Measurements from ENCODE around the gene JCAD. TPM values are rescaled to one million over a fixed set of nuclear protein-coding genes. Genes with fewer than 3 reads are reported as not detected.

Gene JCAD
- total and polyA plus RNA-seq, 2 of the 8 experiments (the other 6 are each of a cell fraction or from before 2014, with no cell fraction given) = 0.56 to 5.2 TPM

DNA sequence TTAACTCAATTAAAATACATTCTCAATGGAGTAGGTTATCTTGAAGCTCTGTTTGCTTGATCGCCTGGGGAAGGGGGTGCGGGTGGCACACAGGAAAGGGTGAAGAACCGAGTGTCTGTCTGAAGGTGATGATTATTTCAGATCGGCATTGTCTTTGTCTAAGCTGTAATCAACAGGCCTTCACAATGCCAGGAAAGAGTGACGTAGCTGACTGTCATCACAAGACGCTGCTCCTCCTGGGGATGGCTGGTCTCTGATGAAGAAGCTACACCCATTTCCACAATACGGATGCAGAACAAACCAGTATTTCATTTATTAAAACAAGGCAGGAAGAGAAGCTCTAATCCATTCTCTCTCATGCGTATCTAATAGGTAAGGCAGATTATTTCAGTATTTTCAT, 19.4 kb downstream of the JCAD start:
- H3K9me3 ChIP-seq (ENCODE audit: insufficient read depth in 2 of 2, low read depth in 1 of 2, low read length in 1 of 2) = no peaks in the 10 kb centered on the region
- no peaks in the 10 kb centered on the region for H4K20me1 ChIP-seq (replicated peaks in 1 of 2; ENCODE audit: control insufficient read depth in 1 of 2, insufficient read depth in 2 of 2, low read length in 2 of 2)
- no peak for TF ChIP-seq NRF1 (IDR thresholded peaks at IDR 0.05; ENCODE audit: low read depth, low read length)
- TF ChIP-seq, protein P1, sequence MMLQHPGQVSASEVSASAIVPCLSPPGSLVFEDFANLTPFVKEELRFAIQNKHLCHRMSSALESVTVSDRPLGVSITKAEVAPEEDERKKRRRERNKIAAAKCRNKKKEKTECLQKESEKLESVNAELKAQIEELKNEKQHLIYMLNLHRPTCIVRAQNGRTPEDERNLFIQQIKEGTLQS (IDR thresholded peaks at IDR 0.05; ENCODE audit: insufficient read depth, low read depth, low read length) = no peak
- TF ChIP-seq, protein P2, sequence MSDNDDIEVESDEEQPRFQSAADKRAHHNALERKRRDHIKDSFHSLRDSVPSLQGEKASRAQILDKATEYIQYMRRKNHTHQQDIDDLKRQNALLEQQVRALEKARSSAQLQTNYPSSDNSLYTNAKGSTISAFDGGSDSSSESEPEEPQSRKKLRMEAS (IDR thresholded peaks at IDR 0.05) = no peak
- no peak for TF ChIP-seq SUZ12 (IDR thresholded peaks at IDR 0.05; ENCODE audit: low read length)
- no peak for TF ChIP-seq POLR2AphosphoS5 (IDR thresholded peaks at IDR 0.05; ENCODE audit: low read depth, low read length)
- no peak for TF ChIP-seq CHD1 (IDR thresholded peaks at IDR 0.05; ENCODE audit: low read depth, low read length)
- no peak for TF ChIP-seq POLR2A (IDR thresholded peaks at IDR 0.05; ENCODE audit: control extremely low read depth in 1 of 2, low read depth in 2 of 2, low read length in 2 of 2)
- no peak for TF ChIP-seq CHD2 (IDR thresholded peaks at IDR 0.05; ENCODE audit: low read length)
- TF ChIP-seq, protein P3, sequence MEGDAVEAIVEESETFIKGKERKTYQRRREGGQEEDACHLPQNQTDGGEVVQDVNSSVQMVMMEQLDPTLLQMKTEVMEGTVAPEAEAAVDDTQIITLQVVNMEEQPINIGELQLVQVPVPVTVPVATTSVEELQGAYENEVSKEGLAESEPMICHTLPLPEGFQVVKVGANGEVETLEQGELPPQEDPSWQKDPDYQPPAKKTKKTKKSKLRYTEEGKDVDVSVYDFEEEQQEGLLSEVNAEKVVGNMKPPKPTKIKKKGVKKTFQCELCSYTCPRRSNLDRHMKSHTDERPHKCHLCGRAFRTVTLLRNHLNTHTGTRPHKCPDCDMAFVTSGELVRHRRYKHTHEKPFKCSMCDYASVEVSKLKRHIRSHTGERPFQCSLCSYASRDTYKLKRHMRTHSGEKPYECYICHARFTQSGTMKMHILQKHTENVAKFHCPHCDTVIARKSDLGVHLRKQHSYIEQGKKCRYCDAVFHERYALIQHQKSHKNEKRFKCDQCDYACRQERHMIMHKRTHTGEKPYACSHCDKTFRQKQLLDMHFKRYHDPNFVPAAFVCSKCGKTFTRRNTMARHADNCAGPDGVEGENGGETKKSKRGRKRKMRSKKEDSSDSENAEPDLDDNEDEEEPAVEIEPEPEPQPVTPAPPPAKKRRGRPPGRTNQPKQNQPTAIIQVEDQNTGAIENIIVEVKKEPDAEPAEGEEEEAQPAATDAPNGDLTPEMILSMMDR (IDR thresholded peaks at IDR 0.05; ENCODE audit: control extremely low read depth in 1 of 3, insufficient read depth in 1 of 3, low read depth in 1 of 3, low read length in 3 of 3) = no peak
- no peak for TF ChIP-seq YY1 (IDR thresholded peaks at IDR 0.05; ENCODE audit: low read depth, low read length)
- TF ChIP-seq SP2 (IDR thresholded peaks at IDR 0.05; ENCODE audit: low read length) = no peak
- TF ChIP-seq RAD21 (IDR thresholded peaks at IDR 0.05 in 1 of 2, conservative IDR thresholded peaks at IDR 0.05 in 1 of 2; ENCODE audit: low read depth in 2 of 2, low read length in 2 of 2) = no peak

More for the DNA sequence above, 19.4 kb downstream of the JCAD start:
- WGBS, 2 experiments (ENCODE audit: extremely low coverage in 1 of 2, insufficient coverage in 1 of 2, insufficient read length in 1 of 2, insufficient replicate concordance in 2 of 2, low coverage in 1 of 2, low lambda C conversion rate in 2 of 2, missing lambda C conversion rate in 1 of 2) = 92% methylated on average over 8 of the region's 8 CpGs; no CpG with 5 or more reads in 1 of the 2 experiments
- Histone ChIP-seq H2AFZ (ENCODE audit: low read length) (no peak overlapping the region), H3K36me3 (ENCODE audit: control insufficient read depth in 2 of 4, insufficient read depth in 4 of 4, low read length in 3 of 4) (no peaks in the 10 kb centered on the region), H4K8ac (ENCODE audit: extremely low read depth, insufficient read depth, low read length) (no peak overlapping the region), H3K4me1 (replicated peaks in 1 of 4; ENCODE audit: control insufficient read depth in 3 of 4, insufficient read depth in 4 of 4, low read length in 3 of 4) (peaks cover 0 to 5% (median 3%) of the 10 kb centered on the region in 4 experiments; a peak in 4 of 7 replicates), H3K79me1 (ENCODE audit: low read depth, low read length) (no peaks in the 10 kb centered on the region), H3K56ac (replicated peaks; ENCODE audit: insufficient read length, low read depth, low read length) (no peak overlapping the region), H3K9ac (replicated peaks in 1 of 4; ENCODE audit: extremely low read depth in 1 of 4, low read depth in 3 of 4, low read length in 3 of 4) (no peak overlapping the region), H2BK120ac (replicated peaks; ENCODE audit: low read depth, low read length) (no peak overlapping the region), H2BK15ac (ENCODE audit: low read length) (no peak overlapping the region), H3K27me3 (replicated peaks in 1 of 4; ENCODE audit: control insufficient read depth in 3 of 4, extremely low read depth in 1 of 4, insufficient read depth in 3 of 4, low read length in 3 of 4) (no peaks in the 10 kb centered on the region), H4K91ac (replicated peaks; ENCODE audit: insufficient read length, low read length) (no peak overlapping the region), H3K4me3 (ENCODE audit: extremely low read depth in 1 of 4, insufficient read depth in 2 of 4, low read depth in 3 of 4, low read length in 4 of 4) (no peak overlapping the region), H3K23ac (ENCODE audit: insufficient read length) (no peak overlapping the region), H2AK5ac (ENCODE audit: low read depth, low read length) (no peak overlapping the region), H3K18ac (ENCODE audit: extremely low read depth, low read length) (no peak overlapping the region), H3K79me2 (ENCODE audit: control insufficient read depth in 1 of 2, insufficient read depth in 2 of 2, low read length in 2 of 2) (no peaks in the 10 kb centered on the region), H4K5ac (ENCODE audit: insufficient read length, low read depth, low read length) (no peak overlapping the region), H3K14ac (ENCODE audit: insufficient read length) (no peak overlapping the region), H3K27ac (ENCODE audit: low read depth, low read length) (no peak overlapping the region), H2BK20ac (ENCODE audit: low read length) (no peak overlapping the region), H3K4ac (replicated peaks; ENCODE audit: insufficient read length, low read depth, low read length) (no peak overlapping the region), H2BK5ac (ENCODE audit: low read depth, low read length) (no peak overlapping the region), H3K4me2 (ENCODE audit: insufficient read depth in 1 of 2, low read depth in 2 of 2, low read length in 2 of 2) (no peak overlapping the region), H3K23me2 (ENCODE audit: low read depth, low read length) (no peaks in the 10 kb centered on the region), H2BK12ac (ENCODE audit: low read depth, low read length) (no peak overlapping the region)
- DNase-seq (ENCODE audit: low read depth in 1 of 2, low spot score in 2 of 2) (no peak), FAIRE-seq (no peak)
- POLR2A ChIA-PET (ENCODE audit: partially characterized antibody) = no interaction called here
- CTCF ChIA-PET (ENCODE audit: partially characterized antibody) = interaction anchor here (1.4 to 4.6 kb wide), 4 partner anchors 11 to 201 kb away, joined by 6 to 19 read pairs (median 6); no protein-coding TSS in a partner anchor
